SKM-1 treated with dmso at 0.1 percent for 144 hours (cell line): ENCODE data around the gene PRKAG2.

Source experiments
- DNase-seq: peaks from one replicate; lab custom pipeline; 2025; ENCODE audit not compliant: unreplicated experiment; lab: John Stamatoyannopoulos, UW

PRKAG2 gene

GRCh38 chr7:151731022-151731441, 145.9 kb downstream of the PRKAG2 start:
- DNase-seq = no peak

GRCh38 chr7:151730591-151730990, 146.3 kb downstream of the PRKAG2 start:
- DNase-seq = no peak

GRCh38 chr7:151729521-151729921, 147.4 kb downstream of the PRKAG2 start:
- no peak for DNase-seq

- no peak for DNase-seq
These were observed 148.2 kb downstream of the PRKAG2 start for GRCh38 chr7:151728746-151729145.

- DNase-seq = no peak
These were observed 148.6 kb downstream of the PRKAG2 start for GRCh38 chr7:151728286-151728660.

GRCh38 chr7:151727579-151728285, 149.2 kb downstream of the PRKAG2 start:
- peak; percentile 20 for DNase-seq

- DNase-seq = no peak
These were observed 150.0 kb downstream of the PRKAG2 start for GRCh38 chr7:151726652-151727578.

- no peak for DNase-seq
These were observed 150.9 kb downstream of the PRKAG2 start for GRCh38 chr7:151725844-151726651.

- no peak for DNase-seq
These were observed 151.9 kb downstream of the PRKAG2 start for GRCh38 chr7:151724920-151725584.

- no peak for DNase-seq
These were observed 152.5 kb downstream of the PRKAG2 start for GRCh38 chr7:151724250-151724915.

GRCh38 chr7:151723321-151723720, 153.6 kb downstream of the PRKAG2 start:
- DNase-seq = no peak

GRCh38 chr7:151722533-151722932, 154.4 kb downstream of the PRKAG2 start:
- DNase-seq = no peak

- no peak for DNase-seq
These were observed 155.2 kb downstream of the PRKAG2 start for GRCh38 chr7:151721694-151722093.

GRCh38 chr7:151721236-151721635, 155.7 kb downstream of the PRKAG2 start:
- DNase-seq = no peak

GRCh38 chr7:151720280-151720679, 156.6 kb downstream of the PRKAG2 start:
- DNase-seq = no peak

GRCh38 chr7:151719897-151720242, 157.0 kb downstream of the PRKAG2 start:
- DNase-seq = no peak

GRCh38 chr7:151719031-151719896, 157.7 kb downstream of the PRKAG2 start:
- DNase-seq = no peak

- no peak for DNase-seq
These were observed 159.0 kb downstream of the PRKAG2 start for GRCh38 chr7:151717918-151718317.

GRCh38 chr7:151717415-151717814, 159.5 kb downstream of the PRKAG2 start:
- no peak for DNase-seq
